GM18517 (cell line): Measurements from ENCODE around the gene NRG3.

Experiments used
- ATAC-seq: cut with Tn5 transposase; IDR thresholded peaks from one replicate; pipeline ENCODE4 v1.9.1; 2021; ENCODE audit warnings: mild to moderate bottlenecking, moderate library complexity; ENCODE audit not compliant: unreplicated experiment

The NRG3 gene

GRCh38 chr10:82552267-82552666 lies 677.3 kb downstream of the NRG3 start:
- ATAC-seq: no peak

DNA sequence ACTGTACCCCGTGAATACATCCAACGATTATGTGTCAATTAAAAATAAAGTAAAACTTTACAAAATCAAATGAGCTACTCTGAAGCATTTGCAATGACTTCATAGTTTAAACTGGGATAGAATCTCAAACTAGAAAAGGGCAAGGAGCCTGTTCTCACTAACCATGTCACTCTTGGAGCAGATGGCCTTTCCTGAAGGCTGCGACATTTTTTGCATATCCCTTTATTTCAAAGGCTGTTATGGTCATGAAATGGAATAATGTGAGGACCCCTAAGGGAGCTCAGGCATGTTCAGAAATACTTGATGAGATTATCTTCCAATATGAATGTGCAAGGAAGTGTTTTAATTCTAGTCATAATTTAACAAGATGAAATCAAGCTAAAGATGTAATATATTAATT lies 679.4 kb downstream of the NRG3 start:
- no peak for ATAC-seq

DNA sequence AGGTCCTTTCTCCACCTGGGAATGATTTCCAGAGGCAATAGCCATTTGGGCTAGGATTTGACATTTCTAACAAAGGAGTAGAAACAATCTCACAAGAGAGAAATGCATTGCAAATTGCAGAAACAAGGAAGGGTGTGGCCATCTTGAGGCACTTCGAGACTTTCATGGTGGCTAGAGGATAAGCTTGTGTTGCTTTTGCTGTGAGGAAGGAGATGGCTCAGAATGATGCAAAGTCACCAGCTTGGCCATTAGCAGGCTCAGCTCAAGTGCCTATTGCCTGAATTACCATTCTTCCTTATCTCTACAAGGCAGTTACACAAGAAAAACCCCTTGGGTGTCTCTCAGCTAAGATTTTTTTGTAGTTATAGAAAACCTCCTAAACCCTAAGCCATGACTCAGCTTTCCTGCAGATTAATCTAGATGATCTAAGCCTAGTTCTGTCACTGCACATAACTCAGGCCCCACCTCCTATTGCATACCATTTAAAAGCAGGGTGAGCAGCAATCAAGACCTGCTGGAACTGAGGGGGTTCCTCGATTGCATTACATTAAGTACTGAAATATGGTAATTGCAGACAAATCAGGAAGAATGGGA lies 683.1 kb downstream of the NRG3 start:
- ATAC-seq: no peak

DNA sequence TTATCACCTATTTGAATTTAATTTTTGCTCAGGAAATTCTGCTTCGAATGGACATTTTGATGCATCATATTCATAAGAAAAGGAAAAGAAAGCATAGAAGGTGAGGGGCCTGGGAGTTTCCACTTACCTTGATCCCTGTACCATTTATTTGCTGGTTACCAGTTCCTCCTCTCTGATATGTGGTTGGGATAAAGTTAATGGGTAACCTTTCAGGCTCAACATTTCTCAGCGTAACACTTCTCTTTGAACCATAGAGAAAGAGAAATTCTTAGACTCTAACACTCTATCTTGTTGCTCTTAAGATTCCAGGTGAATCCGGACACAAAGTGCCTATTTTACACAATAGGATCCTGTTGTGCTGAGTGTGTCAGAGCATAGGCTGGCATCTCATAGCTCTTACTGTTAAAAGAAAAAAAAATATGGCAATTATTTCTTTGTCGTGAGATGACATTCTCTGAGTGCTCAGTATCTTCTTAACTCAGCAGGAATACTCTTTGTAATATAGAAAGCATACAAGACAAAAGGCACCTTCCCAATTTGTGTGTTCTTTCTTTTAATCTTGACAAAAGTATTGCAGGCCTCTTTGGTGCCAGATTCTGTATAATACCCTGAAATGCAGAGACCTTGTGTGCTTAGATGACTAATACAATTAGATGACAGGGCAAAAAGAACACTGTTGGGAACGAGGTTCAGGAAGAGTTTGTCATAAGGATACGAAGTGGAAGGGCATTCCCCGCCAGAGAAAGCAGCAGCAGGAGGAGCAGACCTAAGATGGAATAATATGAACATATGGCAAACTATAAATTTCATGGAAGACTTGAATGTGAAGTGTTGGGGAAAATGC lies 689.6 kb downstream of the NRG3 start:
- ATAC-seq: no peak

DNA sequence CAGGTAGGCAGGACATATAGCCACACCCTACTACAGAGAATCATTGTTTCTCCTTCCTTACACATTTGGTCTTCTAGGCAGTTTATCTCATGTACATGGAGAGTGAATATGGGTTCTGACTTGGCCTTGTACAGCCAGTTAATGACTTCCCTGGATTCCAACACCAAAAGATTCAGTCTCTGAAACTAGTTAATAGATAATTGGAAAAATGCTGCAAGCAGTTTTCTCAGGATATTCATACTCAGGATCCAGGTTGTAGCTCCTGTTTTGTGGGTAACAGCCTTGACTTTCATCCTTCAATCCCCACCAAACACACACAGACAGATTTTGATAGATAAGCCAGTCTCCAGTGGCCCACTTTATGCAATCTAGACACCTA lies 690.2 kb downstream of the NRG3 start:
- no peak for ATAC-seq

DNA sequence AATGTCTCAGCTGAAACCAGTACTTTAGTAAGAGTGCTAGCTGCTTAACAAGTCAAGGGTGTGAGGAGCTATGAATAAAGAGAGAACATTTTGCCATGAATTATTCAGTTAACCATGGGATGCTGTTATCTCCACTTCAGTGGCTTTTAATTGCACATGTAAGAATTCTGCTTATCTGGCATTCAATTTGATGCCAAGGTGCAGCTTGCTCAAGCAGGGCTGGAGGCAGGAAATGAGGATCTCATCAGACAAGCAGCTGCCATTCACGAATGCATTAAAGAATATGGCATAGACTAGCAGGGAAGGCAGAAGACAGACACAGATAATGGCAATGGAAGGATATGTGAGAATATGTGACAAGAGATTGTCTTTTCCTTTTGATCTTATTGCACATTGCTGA lies 697.8 kb downstream of the NRG3 start:
- ATAC-seq: no peak

GRCh38 chr10:82574081-82574480 lies 699.1 kb downstream of the NRG3 start:
- no peak for ATAC-seq

GRCh38 chr10:82575318-82575717 lies 700.3 kb downstream of the NRG3 start:
- no peak for ATAC-seq

GRCh38 chr10:82576093-82576492 lies 701.1 kb downstream of the NRG3 start:
- ATAC-seq: no peak

DNA sequence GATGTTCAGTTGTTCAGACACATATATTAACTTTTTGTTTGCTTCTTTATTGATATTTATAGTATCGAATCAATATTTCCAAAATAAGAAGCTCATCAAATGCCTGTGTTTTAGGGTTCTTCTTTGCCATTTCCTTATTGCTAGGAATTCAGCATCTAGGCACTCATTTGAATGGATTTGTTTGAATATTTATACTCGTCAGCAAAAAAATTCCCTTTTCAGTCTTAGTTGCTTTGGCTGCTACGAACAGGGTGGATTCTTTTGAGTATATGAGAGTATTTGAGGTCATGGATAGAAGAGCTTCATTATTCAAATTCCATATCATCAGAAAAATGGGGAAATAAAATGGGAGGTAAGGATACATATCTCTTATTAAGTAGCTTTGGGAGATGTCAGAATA lies 706.9 kb downstream of the NRG3 start:
- ATAC-seq: no peak

DNA sequence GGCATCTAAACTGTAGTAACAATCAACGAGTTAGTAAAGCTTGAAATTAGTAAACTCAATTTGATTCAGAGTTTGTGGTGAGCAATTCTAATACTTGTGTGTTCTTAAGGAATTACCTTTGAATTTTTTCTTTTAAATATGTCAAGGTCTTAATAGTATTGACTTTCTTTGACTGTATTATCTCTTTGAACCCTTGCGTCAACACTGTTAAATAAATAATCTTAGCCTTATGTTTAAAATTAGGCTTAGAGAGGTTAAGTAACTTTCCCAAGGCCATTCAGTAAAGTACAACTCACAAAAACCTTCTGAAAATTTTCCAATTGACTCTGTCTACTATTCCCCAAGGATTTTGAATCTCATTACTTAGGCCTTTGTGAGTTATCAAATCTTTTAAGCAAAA lies 716.4 kb downstream of the NRG3 start:
- no peak for ATAC-seq

- ATAC-seq: no peak
These were observed 722.8 kb downstream of the NRG3 start for GRCh38 chr10:82597840-82598239.

GRCh38 chr10:82609845-82610244 lies 734.9 kb downstream of the NRG3 start:
- ATAC-seq: no peak

- ATAC-seq: no peak
These were observed 743.0 kb downstream of the NRG3 start for GRCh38 chr10:82618007-82618406.

- no peak for ATAC-seq
These were observed 746.7 kb downstream of the NRG3 start for GRCh38 chr10:82621680-82622079.

DNA sequence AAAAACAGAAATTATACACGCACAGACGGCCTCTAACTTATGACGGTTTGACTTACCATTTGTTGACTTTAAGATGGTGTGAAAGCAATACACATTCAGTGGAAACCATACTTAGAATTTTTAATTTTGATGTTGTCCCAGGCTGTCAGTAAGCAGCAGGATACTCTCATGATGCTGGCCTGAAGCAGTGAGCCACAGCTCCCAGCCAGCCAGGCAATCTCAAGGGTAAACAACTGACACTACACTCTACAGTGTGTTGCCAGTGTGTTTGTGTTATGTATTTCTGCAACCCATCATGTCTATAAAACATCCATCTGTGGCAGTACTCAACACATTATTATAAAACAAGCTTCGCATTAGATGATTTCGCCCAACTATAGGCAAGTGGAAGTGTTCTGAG lies 747.5 kb downstream of the NRG3 start:
- ATAC-seq: no peak

DNA sequence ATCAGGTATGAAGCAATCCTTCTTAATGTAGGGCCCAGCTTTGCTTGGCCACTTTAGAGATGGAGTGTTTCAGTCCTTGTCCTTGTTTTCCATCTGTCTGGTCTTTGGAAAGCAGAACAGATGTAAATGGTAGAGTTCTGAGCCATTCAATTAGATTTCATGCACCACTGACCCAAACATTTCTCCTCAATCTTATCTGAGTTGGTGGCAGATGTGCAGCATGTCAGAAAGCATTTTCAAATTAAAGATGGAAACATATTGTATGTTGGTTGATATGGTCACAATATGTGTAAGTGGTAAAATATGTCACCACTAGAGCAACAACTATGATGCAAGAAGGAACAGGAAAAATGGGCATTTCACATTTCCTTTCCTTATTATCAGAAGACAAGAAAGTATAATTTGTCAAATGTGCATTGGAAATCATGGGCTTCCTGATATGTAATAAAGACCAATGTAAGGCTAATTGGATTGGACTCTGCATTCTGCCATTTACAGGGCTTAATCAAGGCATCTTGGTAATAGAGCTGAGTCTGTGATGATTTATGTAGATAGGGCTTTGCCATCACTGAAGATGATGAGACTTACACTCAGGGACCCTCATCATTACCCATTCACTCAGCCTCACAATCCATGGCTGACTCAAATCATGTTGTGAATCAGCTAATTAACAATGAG lies 750.7 kb downstream of the NRG3 start:
- ATAC-seq: no peak

DNA sequence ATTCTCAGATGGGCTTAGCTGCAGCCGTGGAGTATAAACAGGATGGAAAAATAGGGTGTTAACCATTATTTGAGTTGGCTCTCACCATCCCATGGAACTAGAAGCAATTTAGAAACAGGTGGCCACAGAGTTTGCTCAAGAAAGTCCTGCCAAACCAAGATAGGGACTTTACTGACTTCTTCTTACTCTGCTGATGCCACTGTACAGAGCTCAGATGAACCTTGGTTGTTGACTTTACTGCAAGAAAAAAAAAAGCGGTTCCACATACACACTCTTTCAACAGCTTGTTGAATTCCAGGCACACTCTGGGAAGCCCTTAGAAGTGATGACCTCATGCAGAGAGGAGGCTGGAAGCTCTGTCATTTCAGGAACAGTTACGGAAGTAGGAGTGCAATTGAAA lies 753.4 kb downstream of the NRG3 start:
- no peak for ATAC-seq

DNA sequence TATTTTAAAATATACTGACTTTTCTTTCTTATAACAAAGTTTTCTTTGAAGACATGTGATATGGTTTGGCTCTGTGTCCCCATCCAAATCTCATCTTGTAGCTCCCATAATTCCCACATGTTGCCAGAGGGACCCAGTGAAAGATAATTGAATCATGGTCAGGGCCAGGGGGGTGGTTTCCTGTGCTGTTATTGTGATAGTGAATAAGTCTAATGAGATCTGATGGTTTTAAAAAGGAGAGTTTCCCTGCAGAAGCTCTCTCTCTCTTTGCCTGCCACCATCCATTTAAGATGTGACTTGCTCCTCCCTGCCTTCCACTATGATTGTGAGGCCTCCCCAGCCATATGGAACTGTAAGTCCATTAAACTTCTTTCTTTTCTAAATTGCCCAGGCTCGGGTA lies 768.1 kb downstream of the NRG3 start:
- no peak for ATAC-seq

GRCh38 chr10:82643601-82644000 lies 768.6 kb downstream of the NRG3 start:
- ATAC-seq: no peak

GRCh38 chr10:82645221-82645620 lies 770.2 kb downstream of the NRG3 start:
- no peak for ATAC-seq
